Measurements from ENCODE around the gene AANAT. TPM values are rescaled to one million over a fixed set of nuclear protein-coding genes. Genes with fewer than 3 reads are reported as not detected.
"Not testable (repeated sequence)": the region's sequence is repeated elsewhere in the genome, so short reads cannot be mapped to it uniquely, and the experiment has no call there.

Gene AANAT
- total RNA-seq, 1 donor: not detected

DNA sequence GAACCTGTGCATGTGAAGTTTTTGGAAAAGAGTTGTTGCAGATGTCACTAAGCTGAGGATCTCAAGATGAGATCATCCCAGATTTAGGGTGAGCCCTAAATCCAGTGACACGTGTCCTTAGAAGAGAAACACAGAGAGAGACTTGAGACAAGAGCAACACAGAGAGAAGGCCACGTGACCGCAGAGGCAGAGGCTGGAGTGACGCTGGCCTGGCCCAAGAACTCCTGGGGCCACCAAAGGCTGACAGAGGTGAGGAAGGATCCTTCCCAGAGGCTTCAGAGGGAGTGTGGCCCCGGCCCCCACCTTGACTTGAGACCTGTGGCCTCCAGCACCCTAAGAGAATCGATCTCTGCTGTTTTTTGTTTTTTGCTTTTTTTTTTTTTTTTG, 45.9 kb downstream of the AANAT start:
- no peak overlapping the region for H3K4me3 ChIP-seq (ENCODE audit: low read depth, low read length)
- no peak for DNase-seq (ENCODE audit: low read depth)
- TF ChIP-seq, protein P1, sequence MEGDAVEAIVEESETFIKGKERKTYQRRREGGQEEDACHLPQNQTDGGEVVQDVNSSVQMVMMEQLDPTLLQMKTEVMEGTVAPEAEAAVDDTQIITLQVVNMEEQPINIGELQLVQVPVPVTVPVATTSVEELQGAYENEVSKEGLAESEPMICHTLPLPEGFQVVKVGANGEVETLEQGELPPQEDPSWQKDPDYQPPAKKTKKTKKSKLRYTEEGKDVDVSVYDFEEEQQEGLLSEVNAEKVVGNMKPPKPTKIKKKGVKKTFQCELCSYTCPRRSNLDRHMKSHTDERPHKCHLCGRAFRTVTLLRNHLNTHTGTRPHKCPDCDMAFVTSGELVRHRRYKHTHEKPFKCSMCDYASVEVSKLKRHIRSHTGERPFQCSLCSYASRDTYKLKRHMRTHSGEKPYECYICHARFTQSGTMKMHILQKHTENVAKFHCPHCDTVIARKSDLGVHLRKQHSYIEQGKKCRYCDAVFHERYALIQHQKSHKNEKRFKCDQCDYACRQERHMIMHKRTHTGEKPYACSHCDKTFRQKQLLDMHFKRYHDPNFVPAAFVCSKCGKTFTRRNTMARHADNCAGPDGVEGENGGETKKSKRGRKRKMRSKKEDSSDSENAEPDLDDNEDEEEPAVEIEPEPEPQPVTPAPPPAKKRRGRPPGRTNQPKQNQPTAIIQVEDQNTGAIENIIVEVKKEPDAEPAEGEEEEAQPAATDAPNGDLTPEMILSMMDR (IDR thresholded peaks at IDR 0.05; ENCODE audit: insufficient read depth, low read length): no peak

DNA sequence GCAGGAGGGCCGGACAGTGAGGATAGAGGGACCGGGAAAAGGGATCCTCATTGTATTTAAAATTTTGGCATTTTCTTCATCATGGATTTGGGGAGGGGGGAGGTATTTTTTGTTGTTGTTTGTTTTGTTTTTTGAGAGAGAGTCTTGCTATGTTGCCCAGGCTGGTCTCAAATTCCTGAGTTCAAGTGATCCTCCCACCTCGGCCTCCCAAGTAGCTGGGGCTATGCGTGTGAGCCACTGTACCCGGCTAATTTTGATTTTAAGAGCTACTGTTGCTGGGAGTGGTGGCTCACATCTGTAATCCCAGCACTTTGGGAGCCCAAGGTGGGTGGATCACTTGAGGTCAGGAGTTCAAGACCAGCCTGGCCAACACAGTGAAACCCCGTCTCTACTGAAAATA, 47.0 kb downstream of the AANAT start:
- DNase-seq (ENCODE audit: low read depth); H3K4me3 ChIP-seq (ENCODE audit: low read depth, low read length): not testable (repeated sequence)

DNA sequence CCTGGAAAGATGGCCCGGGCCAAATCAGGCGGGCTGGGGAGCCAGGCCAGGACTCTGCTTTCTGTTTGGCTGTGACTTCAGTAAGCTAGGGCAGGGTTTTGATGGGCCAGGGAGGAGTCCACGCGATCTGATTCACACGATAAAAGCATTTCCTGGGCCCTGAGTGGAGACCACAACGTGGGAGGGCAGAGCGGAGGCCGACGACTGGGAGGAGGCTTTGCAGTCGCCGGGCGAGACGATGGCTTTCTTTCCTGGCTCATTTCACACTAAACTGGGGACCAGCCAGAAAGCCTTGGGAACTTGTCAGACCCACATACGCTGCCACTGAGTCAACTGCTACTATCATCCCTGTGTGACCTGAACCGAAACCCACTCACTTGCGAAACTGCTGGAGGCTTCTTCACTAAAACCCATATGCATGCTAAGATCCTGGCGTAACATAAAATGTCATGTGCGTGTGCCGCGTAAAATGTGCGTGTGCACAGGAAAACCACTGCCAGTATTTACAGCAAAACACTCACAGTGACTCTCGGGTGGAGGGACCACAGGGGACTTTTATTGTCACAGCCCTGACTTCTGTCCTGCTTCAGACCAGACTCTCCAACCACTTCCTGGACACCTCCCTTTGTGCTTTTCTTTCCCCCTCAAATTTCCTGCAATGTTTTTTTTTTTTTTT, 48.0 kb downstream of the AANAT start:
- DNase-seq (ENCODE audit: low read depth): peak; percentile 99
- peak overlapping the region; percentile 43 for H3K4me3 ChIP-seq (ENCODE audit: low read depth, low read length)
- TF ChIP-seq, protein P1 (IDR thresholded peaks at IDR 0.05; ENCODE audit: insufficient read depth, low read length): no peak

DNA sequence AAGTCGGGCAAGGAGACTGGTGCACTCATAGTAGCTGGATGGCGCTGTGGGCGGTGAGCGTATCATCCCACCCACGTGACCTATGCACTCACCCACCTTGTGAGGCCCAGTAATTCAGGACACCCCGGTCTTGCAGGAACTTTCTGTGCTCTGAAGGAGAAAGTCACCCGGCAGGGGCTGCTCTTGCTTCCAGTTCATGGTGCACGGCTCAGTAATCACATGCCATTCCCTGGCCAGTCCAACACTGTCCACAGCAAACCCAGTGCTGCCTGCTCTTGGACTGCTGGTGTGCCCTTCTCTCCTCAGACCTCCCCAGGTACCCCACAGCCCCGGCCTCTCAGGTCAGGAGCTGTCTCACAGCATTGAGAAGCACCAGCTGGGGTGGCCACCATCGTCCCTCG, 50.2 kb downstream of the AANAT start:
- no peak for DNase-seq (ENCODE audit: low read depth)
- H3K4me3 ChIP-seq (ENCODE audit: low read depth, low read length): no peak overlapping the region
- TF ChIP-seq, protein P1 (IDR thresholded peaks at IDR 0.05; ENCODE audit: insufficient read depth, low read length): no peak

DNA sequence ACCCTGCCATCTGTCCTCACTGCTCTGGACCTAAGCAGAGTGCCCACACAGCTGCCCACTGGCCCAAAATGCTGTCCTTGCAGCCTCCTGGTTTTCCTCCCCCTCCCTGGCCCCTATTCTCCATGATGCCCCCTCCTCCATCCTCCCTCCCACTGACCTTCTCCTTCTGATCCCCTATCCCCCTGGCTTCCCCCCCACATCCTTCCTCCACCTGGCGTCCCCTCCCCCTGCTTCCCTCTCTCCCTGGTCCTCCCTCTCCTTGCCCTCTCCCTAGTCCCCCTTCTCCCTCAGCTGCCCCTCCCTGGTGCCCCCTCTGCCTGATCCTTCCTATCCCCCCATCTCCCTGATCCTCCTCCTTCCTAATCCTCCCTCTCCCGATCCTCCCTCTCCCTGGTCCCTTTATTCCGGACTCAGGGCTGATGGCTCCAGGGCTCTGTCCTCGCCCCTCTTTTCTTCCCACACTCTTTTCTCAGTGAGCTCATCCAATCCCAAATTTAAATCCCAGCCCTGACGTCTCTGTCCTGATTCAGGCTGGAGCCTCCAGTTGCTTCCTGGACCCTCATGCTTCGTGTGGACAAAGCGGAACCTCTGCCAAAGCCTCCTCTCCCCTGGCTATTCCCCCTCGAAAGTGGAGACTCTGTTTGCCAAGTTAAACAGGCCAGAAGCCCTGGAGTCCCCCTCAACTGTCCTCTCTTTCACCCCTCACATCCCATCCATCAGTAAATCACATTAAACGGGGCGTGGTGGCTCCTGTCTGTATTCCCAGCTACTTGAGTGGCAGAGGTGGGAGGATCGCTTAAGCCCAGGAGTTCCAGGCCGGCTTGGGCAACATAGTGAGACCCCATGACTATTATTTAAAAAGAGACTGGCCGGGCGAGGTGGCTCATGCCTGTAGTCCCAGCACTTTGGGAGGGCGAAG, 51.9 kb downstream of the AANAT start:
- H3K4me3 ChIP-seq (ENCODE audit: low read depth, low read length): no peak overlapping the region
- TF ChIP-seq, protein P1 (IDR thresholded peaks at IDR 0.05; ENCODE audit: insufficient read depth, low read length): no peak
- no peak for DNase-seq (ENCODE audit: low read depth)

Other genes with a start within 250 kb of the AANAT start
- 0.08 and 0.18 TPM in 2 replicates for gene RNF157, start 227.1 kb upstream of the AANAT start, total RNA-seq (ENCODE audit: low replicate concordance)
- gene UBALD2, start 202.3 kb upstream of the AANAT start, total RNA-seq (ENCODE audit: low replicate concordance): 1.9 and 3.7 TPM in 2 replicates
- 1.8 and 2.2 TPM in 2 replicates for gene QRICH2, start 159.3 kb upstream of the AANAT start, total RNA-seq (ENCODE audit: low replicate concordance)
- 48.1 and 57.9 TPM in 2 replicates for gene PRPSAP1, start 113.7 kb upstream of the AANAT start, total RNA-seq (ENCODE audit: low replicate concordance)
- 31.7 and 84.0 TPM in 2 replicates for gene SPHK1, start 83.0 kb upstream of the AANAT start, total RNA-seq (ENCODE audit: low replicate concordance)
- 13.2 and 16.3 TPM in 2 replicates for gene UBE2O, start 14.5 kb upstream of the AANAT start, total RNA-seq (ENCODE audit: low replicate concordance)
- gene RHBDF2, start 33.8 kb downstream of the AANAT start, total RNA-seq (ENCODE audit: low replicate concordance): 1.4 and 2.6 TPM in 2 replicates
- 25.9 and 35.2 TPM in 2 replicates for gene CYGB, start 70.1 kb downstream of the AANAT start, total RNA-seq (ENCODE audit: low replicate concordance)
- gene PRCD, start 72.4 kb downstream of the AANAT start, total RNA-seq (ENCODE audit: low replicate concordance): 4.2 and 9.4 TPM in 2 replicates
- gene ST6GALNAC2, start 118.3 kb downstream of the AANAT start, total RNA-seq (ENCODE audit: low replicate concordance): 0.63 TPM in 1 of 2 replicates, not detected in the other
- gene ST6GALNAC1, start 176.2 kb downstream of the AANAT start, total RNA-seq (ENCODE audit: low replicate concordance): not detected in 2 replicates
- 166 and 287 TPM in 2 replicates for gene MXRA7, start 243.4 kb downstream of the AANAT start, total RNA-seq (ENCODE audit: low replicate concordance)

Data from fibroblast of the aortic adventitia (primary cell).